LNCAP (cell line): ENCODE results near the gene NUAK1.

ENCODE experiments used
- TF ChIP-seq, protein P1 (sequence below): fragments of 450-650 bp; IDR thresholded peaks from 2 replicates; pipeline ENCODE4 v1.5.1; 2017; ENCODE audit warnings: mild to moderate bottlenecking

NUAK1 gene

DNA sequence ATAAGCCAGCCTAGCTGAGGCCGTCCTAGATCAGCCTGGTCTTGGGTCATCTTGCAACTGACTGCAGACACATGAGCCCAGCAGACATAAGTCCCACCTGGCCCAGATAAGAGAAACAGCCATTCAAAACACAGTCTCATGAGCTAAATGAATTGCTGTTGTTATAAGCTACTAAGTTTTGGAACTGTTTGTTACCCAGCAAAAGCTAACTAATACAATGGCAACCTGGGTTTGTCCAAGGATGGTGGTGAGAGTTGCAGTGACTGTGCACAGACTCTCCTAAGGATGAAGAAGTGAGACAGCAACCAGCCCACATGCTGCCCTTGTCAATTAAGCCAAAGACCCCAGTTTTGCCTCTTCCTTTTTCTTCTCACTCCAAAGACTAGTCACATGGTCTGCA lies 22.2 kb upstream of the NUAK1 start:
- TF ChIP-seq, protein P1, sequence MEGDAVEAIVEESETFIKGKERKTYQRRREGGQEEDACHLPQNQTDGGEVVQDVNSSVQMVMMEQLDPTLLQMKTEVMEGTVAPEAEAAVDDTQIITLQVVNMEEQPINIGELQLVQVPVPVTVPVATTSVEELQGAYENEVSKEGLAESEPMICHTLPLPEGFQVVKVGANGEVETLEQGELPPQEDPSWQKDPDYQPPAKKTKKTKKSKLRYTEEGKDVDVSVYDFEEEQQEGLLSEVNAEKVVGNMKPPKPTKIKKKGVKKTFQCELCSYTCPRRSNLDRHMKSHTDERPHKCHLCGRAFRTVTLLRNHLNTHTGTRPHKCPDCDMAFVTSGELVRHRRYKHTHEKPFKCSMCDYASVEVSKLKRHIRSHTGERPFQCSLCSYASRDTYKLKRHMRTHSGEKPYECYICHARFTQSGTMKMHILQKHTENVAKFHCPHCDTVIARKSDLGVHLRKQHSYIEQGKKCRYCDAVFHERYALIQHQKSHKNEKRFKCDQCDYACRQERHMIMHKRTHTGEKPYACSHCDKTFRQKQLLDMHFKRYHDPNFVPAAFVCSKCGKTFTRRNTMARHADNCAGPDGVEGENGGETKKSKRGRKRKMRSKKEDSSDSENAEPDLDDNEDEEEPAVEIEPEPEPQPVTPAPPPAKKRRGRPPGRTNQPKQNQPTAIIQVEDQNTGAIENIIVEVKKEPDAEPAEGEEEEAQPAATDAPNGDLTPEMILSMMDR: no peak

DNA sequence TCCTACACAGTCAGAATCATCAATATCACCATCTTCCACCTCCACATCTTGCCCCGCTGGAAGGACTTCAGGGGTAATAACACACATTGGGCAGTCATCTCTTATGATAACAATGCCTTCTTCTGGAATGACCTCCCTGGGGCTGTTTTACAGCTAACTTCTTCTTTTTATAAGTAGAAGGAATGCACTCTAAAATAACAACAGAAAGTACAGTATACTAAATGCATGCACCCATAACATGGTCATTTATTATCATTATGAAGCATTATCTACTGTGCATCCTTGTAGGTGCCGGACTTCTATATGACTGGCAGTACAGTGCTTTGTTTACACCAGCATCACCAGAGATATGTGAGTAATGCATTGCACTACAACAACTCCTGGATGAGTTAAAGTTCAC lies 19.0 kb upstream of the NUAK1 start:
- TF ChIP-seq, protein P1: no peak

DNA sequence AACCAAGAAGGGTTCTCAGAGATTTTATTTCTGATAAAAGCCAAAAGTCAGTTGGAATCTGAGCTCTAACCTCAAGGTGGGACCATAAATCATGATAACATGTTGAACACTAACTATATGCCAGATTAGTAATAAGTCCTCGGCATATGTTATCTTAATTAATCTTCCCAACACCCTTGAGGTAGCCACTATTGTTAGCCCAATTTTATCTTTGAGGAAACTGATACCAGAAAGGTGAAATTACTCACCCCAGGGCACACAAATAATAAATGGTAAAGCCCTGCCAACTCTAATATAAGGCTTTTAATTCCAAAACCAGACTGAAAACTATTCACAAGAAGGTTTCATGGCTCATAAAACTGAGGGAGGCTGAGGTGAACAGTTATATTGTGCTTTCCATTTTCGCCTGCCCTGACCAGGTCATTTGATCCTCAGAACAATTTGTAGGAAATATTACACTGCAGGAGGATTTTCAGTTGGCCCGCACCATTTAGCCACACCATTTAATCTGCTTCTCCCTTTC lies 16.1 kb upstream of the NUAK1 start:
- TF ChIP-seq, protein P1: no peak

DNA sequence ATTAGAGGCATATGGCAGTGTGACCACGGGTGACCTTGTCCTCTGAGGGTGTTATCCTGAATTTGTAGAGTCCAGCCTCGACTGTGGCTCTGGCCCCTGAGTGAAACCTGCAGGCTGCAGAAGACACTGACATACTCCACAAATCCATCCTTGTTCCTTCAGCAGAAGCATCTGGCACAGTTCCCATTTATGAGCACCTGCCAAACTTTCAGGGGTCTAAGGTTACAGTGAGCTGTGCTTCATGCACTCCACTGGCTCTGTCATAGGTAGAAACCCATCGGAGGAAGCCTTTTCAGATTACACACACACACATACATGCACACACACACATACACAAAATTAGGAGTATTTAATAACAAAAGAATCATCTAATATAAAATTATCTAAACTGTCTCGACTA lies 13.6 kb upstream of the NUAK1 start:
- TF ChIP-seq, protein P1: no peak

DNA sequence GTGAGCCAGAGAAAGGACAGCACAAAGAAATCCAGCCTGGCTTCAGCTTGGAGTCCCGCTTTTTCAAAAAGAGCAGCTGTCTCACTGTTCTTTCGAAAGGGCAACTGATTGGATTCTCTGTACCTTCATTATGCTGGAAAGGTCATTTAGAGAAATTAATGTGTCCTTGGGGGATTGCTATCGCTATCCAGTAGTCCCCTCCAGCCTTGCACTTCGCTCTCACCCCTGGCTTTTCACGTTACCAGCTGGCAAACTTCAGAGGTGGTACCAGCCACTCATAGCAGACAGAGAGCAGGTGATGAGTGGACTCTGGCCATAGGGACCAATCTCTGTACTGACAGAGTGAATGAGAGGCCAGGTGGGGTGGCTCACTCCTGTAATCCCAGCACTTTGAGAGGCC lies 11.8 kb upstream of the NUAK1 start:
- TF ChIP-seq, protein P1: no peak

DNA sequence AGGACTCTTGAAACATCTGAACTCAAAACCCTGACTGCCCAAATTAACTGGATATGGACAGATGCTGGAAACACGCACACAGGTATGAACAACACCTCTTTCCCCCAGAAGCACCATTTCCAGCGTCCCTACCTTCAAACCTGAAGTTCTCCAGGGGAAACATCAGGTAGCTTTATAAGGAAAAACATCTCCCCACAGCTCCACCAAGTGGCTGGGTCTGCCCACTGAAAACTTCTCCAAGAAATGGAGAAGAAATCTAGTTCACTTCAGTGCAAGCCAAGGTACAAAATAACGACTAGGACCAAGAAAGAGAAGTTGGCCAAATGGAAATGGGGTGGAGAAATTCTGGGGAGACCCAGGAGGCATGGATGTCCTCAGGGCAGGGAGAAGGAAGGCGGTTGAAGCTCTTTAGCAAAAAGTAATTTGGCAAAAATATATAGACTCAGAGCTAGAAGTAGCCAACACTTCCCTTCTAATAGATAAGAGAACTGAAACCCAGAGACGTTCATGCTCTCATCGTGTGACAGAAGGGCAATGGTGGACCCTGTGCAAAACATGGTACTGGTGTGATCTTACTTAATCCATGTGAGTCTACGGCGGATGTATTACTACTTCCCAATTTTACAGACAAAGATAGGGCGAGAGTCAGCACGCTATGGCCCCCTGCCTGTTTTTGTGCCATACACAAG lies 10.5 kb upstream of the NUAK1 start:
- TF ChIP-seq, protein P1: peak; percentile 72

DNA sequence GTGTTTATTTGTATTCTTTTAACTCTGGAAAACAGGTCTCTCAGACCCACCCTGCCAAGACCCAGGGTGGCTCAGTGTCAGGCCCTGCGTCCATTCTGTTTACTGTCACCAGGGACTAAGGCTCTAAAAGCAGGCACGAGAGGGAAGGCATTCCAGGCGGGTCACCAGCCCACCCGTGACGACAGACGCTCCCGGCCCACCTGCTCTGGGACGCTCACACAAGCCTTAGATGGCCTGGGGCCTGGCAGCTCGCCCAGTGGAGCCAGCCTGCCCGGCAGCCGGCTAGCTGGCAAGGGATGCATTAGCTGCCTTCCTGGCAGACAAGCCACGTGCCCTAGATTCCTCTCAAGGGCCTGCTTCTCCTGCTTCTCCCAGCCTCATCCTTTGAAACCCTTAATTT lies 9.2 kb upstream of the NUAK1 start:
- TF ChIP-seq, protein P1: no peak

DNA sequence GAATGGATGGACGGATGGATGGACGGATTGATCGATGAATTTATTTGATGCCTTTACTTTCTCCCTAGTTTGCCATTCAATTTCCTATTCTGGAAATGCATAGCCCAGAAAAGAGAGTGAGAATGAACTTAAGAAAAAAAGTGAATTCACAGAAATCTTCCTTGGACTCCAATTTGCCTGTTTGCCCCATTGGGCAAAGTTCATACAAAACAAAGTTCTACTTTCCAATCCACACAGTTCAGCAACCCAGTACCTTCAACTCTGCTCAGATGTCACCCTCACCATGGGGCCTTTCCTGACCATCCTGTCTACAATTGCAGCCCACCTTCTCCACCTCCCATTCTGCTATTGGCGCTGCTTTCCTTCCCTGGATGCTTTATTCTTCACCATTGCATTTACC lies 8.2 kb upstream of the NUAK1 start:
- TF ChIP-seq, protein P1: no peak
